GM23338 (cell line): Measurements from ENCODE around the gene NOP16. TPM values are rescaled to one million over a fixed set of nuclear protein-coding genes. Genes with fewer than 3 reads are reported as not detected.

ENCODE experiments used
- ATAC-seq: fragments of 200-7000 bp; cut with Tn5 transposase; 3 replicates; pipeline ENCODE4 v1.9.1; 2020
- DNase-seq: peaks from one replicate; pipeline ENCODE4 v3.0.0-alpha.2; 2015; ENCODE audit warnings: low spot score
- H2AFZ ChIP-seq: fragments of 200-600 bp; sonication (generic); 2 replicates; pipeline ENCODE4 v1.8.0; 2016; ENCODE audit warnings: antibody characterized with exemption, mild to moderate bottlenecking, moderate library complexity
- H3F3A ChIP-seq: fragments of 200-600 bp; sonication (generic); replicated peaks from 2 replicates; pipeline ENCODE4 v1.8.0; 2017; ENCODE audit warnings: antibody characterized with exemption, mixed run types, low read depth
- H3K27ac ChIP-seq: fragments of 200-600 bp; sonication (generic); 2 replicates; pipeline ENCODE4 v1.6.1; 2016; ENCODE audit warnings: low read depth
- H3K27me3 ChIP-seq: fragments of 200-600 bp; sonication (generic); 2 replicates; pipeline ENCODE4 v1.8.0; 2016; ENCODE audit warnings: mild to moderate bottlenecking, mixed run types, moderate library complexity; ENCODE audit not compliant: insufficient read depth
- H3K36me3 ChIP-seq: fragments of 200-600 bp; sonication (generic); 2 replicates; pipeline ENCODE4 v1.8.0; 2016; ENCODE audit warnings: mild to moderate bottlenecking; ENCODE audit not compliant: insufficient read depth
- H3K4me1 ChIP-seq: fragments of 200-600 bp; sonication (generic); 2 replicates; pipeline ENCODE4 v1.8.0; 2016; ENCODE audit warnings: mild to moderate bottlenecking, moderate library complexity; ENCODE audit not compliant: insufficient read depth
- H3K4me2 ChIP-seq: fragments of 200-600 bp; sonication (generic); 2 replicates; pipeline ENCODE4 v1.7.1; 2017; ENCODE audit warnings: mixed run types
- H3K4me3 ChIP-seq: fragments of 200-600 bp; sonication (generic); 2 replicates; pipeline ENCODE4 v1.6.1; 2016; ENCODE audit warnings: mixed run types
- H3K79me2 ChIP-seq: fragments of 200-600 bp; sonication (generic); replicated peaks from 2 replicates; pipeline ENCODE4 v1.8.0; 2017; ENCODE audit warnings: mild to moderate bottlenecking; ENCODE audit not compliant: insufficient read depth
- H3K9me2 ChIP-seq: fragments of 200-600 bp; sonication (generic); 2 replicates; pipeline ENCODE4 v1.8.0; 2017; ENCODE audit not compliant: insufficient read depth
- H4K20me1 ChIP-seq: fragments of 200-600 bp; sonication (generic); replicated peaks from 2 replicates; pipeline ENCODE4 v1.8.0; 2017; ENCODE audit warnings: mild to moderate bottlenecking; ENCODE audit not compliant: insufficient read depth
- H3K27ac Mint-ChIP-seq: 2 replicates; pipeline ENCODE4 v1.8.0; 2020; ENCODE audit warnings: inconsistent platforms, mild to moderate bottlenecking, moderate library complexity, mixed read lengths
- H3K27me3 Mint-ChIP-seq: 3 replicates; pipeline ENCODE4 v1.8.0; 2022; ENCODE audit warnings: low read depth, mild to moderate bottlenecking, moderate library complexity, mixed read lengths, inconsistent platforms; ENCODE audit not compliant: insufficient read depth, poor library complexity
- H3K36me3 Mint-ChIP-seq: 3 replicates; pipeline ENCODE4 v1.8.0; 2021; ENCODE audit warnings: low read depth, mild to moderate bottlenecking, inconsistent platforms, moderate library complexity, mixed read lengths
- H3K4me1 Mint-ChIP-seq: 3 replicates; pipeline ENCODE4 v1.8.0; 2020; ENCODE audit warnings: mild to moderate bottlenecking, inconsistent platforms, mixed read lengths
- H3K4me3 Mint-ChIP-seq: 3 replicates; pipeline ENCODE4 v1.8.0; 2021; ENCODE audit warnings: moderate library complexity, mild to moderate bottlenecking, inconsistent platforms, mixed read lengths
- H3K9me3 Mint-ChIP-seq: 3 replicates; pipeline ENCODE4 v1.8.0; 2020; ENCODE audit warnings: moderate library complexity, mild to moderate bottlenecking, inconsistent platforms, mixed read lengths
- CREB1 ChIP-seq: fragments of 250-450 bp; sonication (Bioruptor Pico); IDR thresholded peaks from 2 replicates; pipeline ENCODE4 v1.5.0; 2020; ENCODE audit warnings: low read depth, mild to moderate bottlenecking, moderate library complexity
- CTCF ChIP-seq, 2 experiments: fragments of 200-600 bp in 1 of 2; sonication (generic) in 1 of 2; conservative IDR thresholded peaks; 2 replicates each; pipeline versions ENCODE4 v1.5.1 to v1.6.1; 2016 to 2017; ENCODE audit warnings: antibody characterized with exemption in 2 of 2, low read depth in 2 of 2, mild to moderate bottlenecking in 2 of 2, moderate library complexity in 1 of 2
- ETS1 ChIP-seq: IDR thresholded peaks from 2 replicates; pipeline ENCODE4 v1.6.1; 2016; ENCODE audit warnings: antibody characterized with exemption
- EZH2 ChIP-seq: fragments of 200-600 bp; sonication (generic); IDR thresholded peaks from one replicate; pipeline ENCODE4 v1.8.0; 2017; ENCODE audit warnings: antibody characterized with exemption, mild to moderate bottlenecking, low read depth; ENCODE audit not compliant: unreplicated experiment
- EZH2phosphoT487 ChIP-seq: fragments of 200-600 bp; sonication (generic); IDR thresholded peaks from one replicate; pipeline ENCODE4 v1.8.1; 2018; ENCODE audit warnings: antibody characterized with exemption; ENCODE audit not compliant: unreplicated experiment
- JUNB ChIP-seq: IDR thresholded peaks from one replicate; pipeline ENCODE4 v1.6.1; 2016; ENCODE audit warnings: antibody characterized with exemption; ENCODE audit not compliant: unreplicated experiment
- NANOG ChIP-seq: IDR thresholded peaks from 2 replicates; pipeline ENCODE4 v1.6.1; 2016; ENCODE audit warnings: antibody characterized with exemption, borderline replicate concordance
- POLR2AphosphoS5 ChIP-seq: IDR thresholded peaks from 2 replicates; pipeline ENCODE4 v1.6.1; 2016; ENCODE audit warnings: antibody characterized with exemption, low read depth
- REST ChIP-seq: IDR thresholded peaks from one replicate; pipeline ENCODE4 v1.6.1; 2018; ENCODE audit warnings: antibody characterized with exemption; ENCODE audit not compliant: unreplicated experiment
- STAT1 ChIP-seq: IDR thresholded peaks from one replicate; pipeline ENCODE4 v1.6.1; 2016; ENCODE audit warnings: antibody characterized with exemption; ENCODE audit not compliant: unreplicated experiment
- ZNF331 ChIP-seq: fragments of 250-450 bp; sonication (Bioruptor Pico); IDR thresholded peaks from 2 replicates; pipeline ENCODE4 v1.5.0; 2020; ENCODE audit warnings: low read depth, mild to moderate bottlenecking, moderate library complexity
- polyA plus RNA-seq: library from polyadenylated mRNA; unstranded; fragments of >200 nt; fragmentation: Nextera tagmentation; extraction: Ambion mirVana; gene quantifications from 2 replicates; pipeline ENCODE4 v1.2.1, GENCODE V29; 2016
- total RNA-seq: library from RNA; depleted of rRNA; stranded (reverse); fragments of >200 nt; shearing (Covaris generic); gene quantifications from 2 replicates; pipeline ENCODE4 v1.2.3, GENCODE V29; 2014

NOP16 gene
- total and polyA plus RNA-seq, 2 experiments from 2014 or later: 43.4 to 181 TPM

GRCh38 chr5:176420086-176420485, 31.7 kb upstream of the NOP16 start (continued):
- TF ChIP-seq REST: no peak
- TF ChIP-seq ETS1: no peak
- no peak for TF ChIP-seq CREB1
- TF ChIP-seq CTCF (conservative IDR thresholded peaks at IDR 0.05; ENCODE audit: low read depth in 2 of 2): no peak
- TF ChIP-seq ZNF331 (CRISPR knock-in tag): no peak

- Histone ChIP-seq H3K27me3 (peaks cover 29% of the 10 kb centered on the region), H4K20me1 (peaks cover 7% of the 10 kb centered on the region), H3K4me1 (0 out of 2 replicates have a peak, but pooled peaks cover 3% of the 10 kb centered on the region), H3K36me3 (0 out of 2 replicates have a peak, but pooled peaks cover 3% of the 10 kb centered on the region), H3K4me2 (no peak overlapping the region), H2AFZ (no peak overlapping the region), H3K4me3 (no peak overlapping the region), H3K27ac (no peak overlapping the region), H3F3A (0 out of 2 replicates have a peak, but pooled peaks cover 4% of the 10 kb centered on the region), H3K79me2 (no peaks in the 10 kb centered on the region), H3K9me2 (0 out of 2 replicates have a peak, but pooled peaks cover 4% of the 10 kb centered on the region)
- peaks cover 20% of the 10 kb centered on the region for H3K36me3 Mint-ChIP-seq
- peaks cover 16% of the 10 kb centered on the region for H3K27me3 Mint-ChIP-seq
- 0 out of 3 replicates have a peak, but pooled peaks cover 3% of the 10 kb centered on the region for H3K4me1 Mint-ChIP-seq
- H3K9me3 Mint-ChIP-seq: peaks cover 45% of the 10 kb centered on the region
- ATAC-seq: no peak
- no peak overlapping the region for H3K4me3 Mint-ChIP-seq
- TF ChIP-seq STAT1 (no peak), EZH2 (no peak), JUNB (no peak), EZH2phosphoT487 (no peak), ZNF331 (CRISPR knock-in tag) (no peak), CREB1 (no peak), POLR2AphosphoS5 (no peak), REST (no peak), NANOG (no peak), ETS1 (no peak), CTCF (conservative IDR thresholded peaks at IDR 0.05; ENCODE audit: low read depth in 2 of 2) (no peak)
- no peak overlapping the region for H3K27ac Mint-ChIP-seq
- DNase-seq: no peak
Measured at GRCh38 chr5:176418251-176418650, 29.9 kb upstream of the NOP16 start.
